HepG2 (cell line): ENCODE data around the gene HEXD. TPM values are rescaled to one million over a fixed set of nuclear protein-coding genes. Genes with fewer than 3 reads are reported as not detected.

Experiments
- ATAC-seq: fragments of 200-7000 bp; cut with Tn5 transposase; 3 replicates; pipeline ENCODE4 v1.9.1; 2020; ENCODE audit warnings: mild to moderate bottlenecking, moderate library complexity
- BruUV-seq: library from RNA; stranded (reverse); fragments of 400-500 nt; replicated peaks from 2 replicates; lab custom pipeline; 2021; lab: Mats Ljungman, UMichigan
- CTCF ChIA-PET: fragments of 300-600 bp; formaldehyde crosslinking; extraction: SDS; loops from one replicate; lab custom pipeline; 2021; ENCODE audit warnings: low total read pairs, inconsistent platforms, low intra/inter-chr PET ratio; lab: Yijun Ruan, JAX
- POLR2A ChIA-PET: fragments of 350-600 bp; sonication (Branson Sonifier 250); formaldehyde crosslinking; loops from one replicate; lab custom pipeline; 2020; ENCODE audit warnings: antibody characterized with exemption, inconsistent platforms; lab: Yijun Ruan, JAX
- DNase-seq: peaks from one replicate; pipeline ENCODE4 v3.0.0-alpha.2; 2015; ENCODE audit warnings: low spot score
- FAIRE-seq: peaks from 3 replicates; lab custom pipeline; 2011; peaks lifted over from hg19 to GRCh38; lab: Jason Lieb, UNC
- H2AFZ ChIP-seq: one replicate; pipeline ENCODE4 v1.6.1; 2011; ENCODE audit warnings: low read length, inconsistent platforms
- H3K27ac ChIP-seq: fragments of 300-600 bp; 3 replicates; pipeline ENCODE4 v1.8.0; 2011; ENCODE audit warnings: mixed run types, mild to moderate bottlenecking, mixed read lengths, low read length, inconsistent platforms; ENCODE audit not compliant: insufficient read depth; ENCODE audit errors: extremely low read length
- H3K27me3 ChIP-seq, 2 experiments: fragments of 200-600 bp in 1 of 2; 2 replicates in 1 of 2; 3 replicates in 1 of 2; pipeline versions ENCODE4 v1.6.0 to v1.8.0; 2011; ENCODE audit warnings: low read length in 2 of 2, mild to moderate bottlenecking in 2 of 2, moderate library complexity in 2 of 2, inconsistent platforms in 1 of 2; ENCODE audit not compliant: insufficient read depth in 2 of 2, control insufficient read depth in 1 of 2
- H3K36me3 ChIP-seq, 2 experiments: fragments of 200-600 bp in 1 of 2; replicated peaks in 1 of 2; 2 replicates in 1 of 2; 3 replicates in 1 of 2; pipeline versions ENCODE4 v1.5.1 to v1.8.0; 2011; ENCODE audit warnings: low read length in 2 of 2, inconsistent platforms in 1 of 2; ENCODE audit not compliant: insufficient read depth in 2 of 2, control insufficient read depth in 1 of 2
- H3K4me1 ChIP-seq: 2 replicates; pipeline ENCODE4 v1.5.1; 2012; ENCODE audit warnings: low read length, inconsistent platforms; ENCODE audit not compliant: insufficient read depth
- H3K4me2 ChIP-seq: 2 replicates; pipeline ENCODE4 v1.6.0; 2011; ENCODE audit warnings: low read depth, low read length, inconsistent platforms
- H3K4me3 ChIP-seq, 3 experiments: fragments of 200-600 bp in 1 of 3; sonication (generic), shearing (Covaris generic) in 1 of 3; replicated peaks in 1 of 3; 2 replicates each; pipeline ENCODE4 v1.5.1; 2011 to 2016; ENCODE audit warnings: low read length in 3 of 3, inconsistent platforms in 2 of 3, low read depth in 2 of 3, mild to moderate bottlenecking in 2 of 3, control low read depth in 1 of 3, mixed read lengths in 1 of 3; ENCODE audit not compliant: insufficient read depth in 1 of 3
- H3K79me2 ChIP-seq: one replicate; pipeline ENCODE4 v1.6.1; 2011; ENCODE audit warnings: low read length, inconsistent platforms; ENCODE audit not compliant: insufficient read depth
- H3K9ac ChIP-seq: 2 replicates; pipeline ENCODE4 v1.6.0; 2011; ENCODE audit warnings: mild to moderate bottlenecking, low read depth, low read length, inconsistent platforms; ENCODE audit not compliant: insufficient read depth
- H3K9me3 ChIP-seq: 2 replicates; pipeline ENCODE4 v1.5.1; 2012; ENCODE audit warnings: mild to moderate bottlenecking, low read length
- H4K20me1 ChIP-seq: 2 replicates; pipeline ENCODE4 v1.6.0; 2011; ENCODE audit warnings: inconsistent platforms, mild to moderate bottlenecking, low read length, moderate library complexity; ENCODE audit not compliant: insufficient read depth
- AGO2 ChIP-seq: fragments of 200-400 bp; formaldehyde crosslinking; optimal IDR thresholded peaks from 2 replicates; pipeline ENCODE3; 2017; ENCODE audit warnings: mild to moderate bottlenecking, low read depth, low read length, moderate library complexity
- ELF1 ChIP-seq: sonication (generic); formaldehyde crosslinking; IDR thresholded peaks from 2 replicates; pipeline ENCODE4 v1.4.0; 2020; ENCODE audit warnings: missing genetic modification reagents
- HNF4A ChIP-seq: sonication (generic); formaldehyde crosslinking; IDR thresholded peaks from 2 replicates; pipeline ENCODE4 v1.4.0; 2020; ENCODE audit warnings: missing genetic modification reagents
- HNRNPUL1 ChIP-seq: fragments of 200-400 bp; formaldehyde crosslinking; IDR thresholded peaks from 2 replicates; pipeline ENCODE4 v1.6.1; 2017; ENCODE audit warnings: low read depth, mild to moderate bottlenecking, low read length, moderate library complexity
- HOXA3 ChIP-seq: sonication (generic); formaldehyde crosslinking; IDR thresholded peaks from 2 replicates; pipeline ENCODE4 v1.5.0; 2020; ENCODE audit warnings: missing genetic modification reagents
- JUN ChIP-seq: sonication (generic); formaldehyde crosslinking; IDR thresholded peaks from 2 replicates; pipeline ENCODE4 v1.4.0; 2020; ENCODE audit warnings: mild to moderate bottlenecking, missing genetic modification reagents
- MTF1 ChIP-seq: sonication (generic); formaldehyde crosslinking; IDR thresholded peaks from 2 replicates; pipeline ENCODE4 v1.5.0; 2020; ENCODE audit warnings: missing genetic modification reagents
- NFE2L1 ChIP-seq: sonication (generic); formaldehyde crosslinking; IDR thresholded peaks from 2 replicates; pipeline ENCODE4 v1.4.0; 2020; ENCODE audit warnings: missing genetic modification reagents, mild to moderate bottlenecking, borderline replicate concordance
- NR2F2 ChIP-seq: IDR thresholded peaks from 2 replicates; pipeline ENCODE4 v1.6.1; 2012; ENCODE audit warnings: low read depth, inconsistent platforms, borderline replicate concordance
- PHF20 ChIP-seq: sonication (generic); formaldehyde crosslinking; IDR thresholded peaks from 2 replicates; pipeline ENCODE4 v1.5.0; 2020; ENCODE audit warnings: mild to moderate bottlenecking, missing genetic modification reagents
- PTBP1 ChIP-seq: fragments of 200-400 bp; formaldehyde crosslinking; IDR thresholded peaks from 2 replicates; pipeline ENCODE4 v1.6.1; 2018; ENCODE audit warnings: low read length, low read depth; ENCODE audit not compliant: poor library complexity, severe bottlenecking
- RXRA ChIP-seq: sonication (generic); formaldehyde crosslinking; IDR thresholded peaks from 2 replicates; pipeline ENCODE4 v1.5.1; 2020; ENCODE audit warnings: missing genetic modification reagents
- ZFP36L1 ChIP-seq: sonication (generic); formaldehyde crosslinking; IDR thresholded peaks from 2 replicates; pipeline ENCODE4 v1.8.0; 2022; ENCODE audit warnings: mild to moderate bottlenecking, missing genetic modification reagents, moderate library complexity
- ZFP36L2 ChIP-seq: sonication (generic); formaldehyde crosslinking; IDR thresholded peaks from 2 replicates; pipeline ENCODE4 v1.4.0; 2020; ENCODE audit warnings: missing genetic modification reagents
- ZNF205 ChIP-seq: IDR thresholded peaks from 2 replicates; pipeline ENCODE4 v1.6.1; 2018; ENCODE audit warnings: missing biosample characterization, missing genetic modification reagents
- ZNF44 ChIP-seq: sonication (generic); formaldehyde crosslinking; IDR thresholded peaks from 2 replicates; pipeline ENCODE4 v1.5.1; 2020; ENCODE audit warnings: mild to moderate bottlenecking, missing genetic modification reagents
- ZNF564 ChIP-seq: sonication (generic); formaldehyde crosslinking; IDR thresholded peaks from 2 replicates; pipeline ENCODE4 v1.8.1; 2023; ENCODE audit warnings: mild to moderate bottlenecking, missing genetic modification reagents
- WGBS: methylation state at CpG from one replicate; pipeline ENCODE4 v1.1.6; 2017; ENCODE audit warnings: low lambda C conversion rate; 5-methylcytosine and 5-hydroxymethylcytosine counted together
- in situ Hi-C: cut with HindIII; loops from 2 replicates; pipeline ENCODE4 v1.10.0; 2017; ENCODE audit warnings: low pct_unique_long_range_greater_than_20kb; ENCODE audit not compliant: extremely low pct_ligation_motif_present
- intact Hi-C: fragments of 100-400 bp; cut with micrococcal nuclease; formaldehyde crosslinking; loops from one replicate; pipeline ENCODE4 v1.10.0; 2022; ENCODE audit not compliant: unreplicated experiment
- polyA plus RNA-seq, 8 experiments: library from polyadenylated mRNA; depleted of rRNA in 3 of 8; stranded (reverse) in 7 of 8; unstranded in 1 of 8; fragments of >200 nt; fragmentation: Illumina TruSeq in 4 of 8; extraction: Trizol in 4 of 8; gene quantifications; 2 replicates each; pipeline versions ENCODE4 v1.2.1 to v1.2.3, GENCODE V29; 2011 to 2016; ENCODE audit warnings: low read depth in 4 of 8, missing spikeins in 1 of 8, mixed read lengths in 1 of 8; ENCODE audit not compliant: insufficient read depth in 1 of 8
- total RNA-seq, 5 experiments: library from RNA; depleted of rRNA; stranded (reverse); fragments of >200 nt; fragmentation: Illumina TruSeq; extraction: Trizol; gene quantifications; 2 replicates each; pipeline ENCODE4 v1.2.3, GENCODE V29; 2016; ENCODE audit warnings: low read depth in 1 of 5
- TF ChIP-seq, protein P1 (sequence below): sonication (generic); formaldehyde crosslinking; IDR thresholded peaks from 2 replicates; pipeline ENCODE4 v1.8.1; 2023; ENCODE audit warnings: missing genetic modification reagents, inconsistent platforms, borderline replicate concordance
- TF ChIP-seq, protein P2 (sequence below): sonication (generic); formaldehyde crosslinking; IDR thresholded peaks from 2 replicates; pipeline ENCODE4 v1.9.0; 2021; ENCODE audit warnings: missing genetic modification reagents, borderline replicate concordance
- TF ChIP-seq, protein P3 (sequence below): sonication (generic); formaldehyde crosslinking; IDR thresholded peaks from 2 replicates; pipeline ENCODE4 v1.5.0; 2020; ENCODE audit warnings: missing genetic modification reagents

Gene HEXD
- total and polyA plus RNA-seq, 2 of the 13 experiments (the other 11 are each of a cell fraction or from before 2014, with no cell fraction given) = 22.3 to 41.8 TPM

DNA sequence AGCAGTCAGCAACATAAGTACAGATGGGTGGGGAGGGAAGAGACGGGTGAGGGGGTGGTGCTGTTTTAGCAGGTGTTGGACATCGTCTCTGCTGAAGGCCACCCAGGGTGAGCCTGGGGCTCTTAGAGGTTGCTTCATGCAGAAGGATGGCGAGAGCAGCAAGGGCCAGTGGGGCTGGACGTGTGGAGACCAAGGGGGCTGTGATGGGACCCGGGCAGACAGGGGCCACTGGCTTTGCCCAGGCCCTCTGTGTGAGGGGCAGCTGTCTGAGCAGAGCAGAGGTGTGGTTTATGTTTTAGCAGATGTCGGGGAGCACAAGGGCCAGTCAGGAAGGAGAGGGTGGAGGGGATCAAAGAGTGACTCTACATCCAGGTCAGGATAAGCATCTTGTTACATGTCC is 45.2 kb downstream of the HEXD start:
- Histone ChIP-seq H3K4me2 (no peak overlapping the region), H3K36me3 (peaks cover 28 to 72% of the 10 kb centered on the region in 2 experiments), H3K4me3 (no peak overlapping the region), H3K27me3 (no peaks in the 10 kb centered on the region), H3K4me1 (peaks cover 33% of the 10 kb centered on the region), H4K20me1 (peaks cover 9% of the 10 kb centered on the region; the same call in 1 of the 2 replicates), H3K79me2 (peaks cover 10% of the 10 kb centered on the region), H3K27ac (no peak overlapping the region), H2AFZ (no peak overlapping the region), H3K9me3 (no peaks in the 10 kb centered on the region), H3K9ac (no peak overlapping the region)
- intact Hi-C loops (no loop called here), in situ Hi-C loops (no loop called here)
- TF ChIP-seq NFE2L1 = no peak
- TF ChIP-seq MTF1 (CRISPR knock-in tag) = no peak
- no peak for TF ChIP-seq JUN (CRISPR knock-in tag)
- TF ChIP-seq PTBP1 = no peak
- no peak for TF ChIP-seq HNRNPUL1
- no peak for TF ChIP-seq ZFP36L1 (CRISPR knock-in tag)
- TF ChIP-seq AGO2 = no peak
- TF ChIP-seq RXRA (CRISPR knock-in tag) = no peak
- TF ChIP-seq ZNF564 = no peak
- no peak for TF ChIP-seq ELF1 (CRISPR knock-in tag)
- TF ChIP-seq HOXA3 (CRISPR knock-in tag) = no peak
- no peak for TF ChIP-seq HNF4A
- no peak for TF ChIP-seq NR2F2
- TF ChIP-seq, protein P1, sequence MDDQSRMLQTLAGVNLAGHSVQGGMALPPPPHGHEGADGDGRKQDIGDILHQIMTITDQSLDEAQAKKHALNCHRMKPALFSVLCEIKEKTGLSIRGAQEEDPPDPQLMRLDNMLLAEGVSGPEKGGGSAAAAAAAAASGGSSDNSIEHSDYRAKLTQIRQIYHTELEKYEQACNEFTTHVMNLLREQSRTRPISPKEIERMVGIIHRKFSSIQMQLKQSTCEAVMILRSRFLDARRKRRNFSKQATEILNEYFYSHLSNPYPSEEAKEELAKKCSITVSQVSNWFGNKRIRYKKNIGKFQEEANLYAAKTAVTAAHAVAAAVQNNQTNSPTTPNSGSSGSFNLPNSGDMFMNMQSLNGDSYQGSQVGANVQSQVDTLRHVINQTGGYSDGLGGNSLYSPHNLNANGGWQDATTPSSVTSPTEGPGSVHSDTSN (CRISPR knock-in tag) = no peak
- TF ChIP-seq, protein P2, sequence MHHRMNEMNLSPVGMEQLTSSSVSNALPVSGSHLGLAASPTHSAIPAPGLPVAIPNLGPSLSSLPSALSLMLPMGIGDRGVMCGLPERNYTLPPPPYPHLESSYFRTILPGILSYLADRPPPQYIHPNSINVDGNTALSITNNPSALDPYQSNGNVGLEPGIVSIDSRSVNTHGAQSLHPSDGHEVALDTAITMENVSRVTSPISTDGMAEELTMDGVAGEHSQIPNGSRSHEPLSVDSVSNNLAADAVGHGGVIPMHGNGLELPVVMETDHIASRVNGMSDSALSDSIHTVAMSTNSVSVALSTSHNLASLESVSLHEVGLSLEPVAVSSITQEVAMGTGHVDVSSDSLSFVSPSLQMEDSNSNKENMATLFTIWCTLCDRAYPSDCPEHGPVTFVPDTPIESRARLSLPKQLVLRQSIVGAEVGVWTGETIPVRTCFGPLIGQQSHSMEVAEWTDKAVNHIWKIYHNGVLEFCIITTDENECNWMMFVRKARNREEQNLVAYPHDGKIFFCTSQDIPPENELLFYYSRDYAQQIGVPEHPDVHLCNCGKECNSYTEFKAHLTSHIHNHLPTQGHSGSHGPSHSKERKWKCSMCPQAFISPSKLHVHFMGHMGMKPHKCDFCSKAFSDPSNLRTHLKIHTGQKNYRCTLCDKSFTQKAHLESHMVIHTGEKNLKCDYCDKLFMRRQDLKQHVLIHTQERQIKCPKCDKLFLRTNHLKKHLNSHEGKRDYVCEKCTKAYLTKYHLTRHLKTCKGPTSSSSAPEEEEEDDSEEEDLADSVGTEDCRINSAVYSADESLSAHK (CRISPR knock-in tag) = no peak
- TF ChIP-seq ZNF44 (CRISPR knock-in tag) = no peak
- TF ChIP-seq ZFP36L2 (CRISPR knock-in tag) = no peak
- TF ChIP-seq, protein P3, sequence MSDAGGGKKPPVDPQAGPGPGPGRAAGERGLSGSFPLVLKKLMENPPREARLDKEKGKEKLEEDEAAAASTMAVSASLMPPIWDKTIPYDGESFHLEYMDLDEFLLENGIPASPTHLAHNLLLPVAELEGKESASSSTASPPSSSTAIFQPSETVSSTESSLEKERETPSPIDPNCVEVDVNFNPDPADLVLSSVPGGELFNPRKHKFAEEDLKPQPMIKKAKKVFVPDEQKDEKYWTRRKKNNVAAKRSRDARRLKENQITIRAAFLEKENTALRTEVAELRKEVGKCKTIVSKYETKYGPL (CRISPR knock-in tag) = no peak
- no peak for TF ChIP-seq ZNF205
- TF ChIP-seq PHF20 (CRISPR knock-in tag) = no peak
- ChIA-PET POLR2A (interaction anchor here (1.6 kb wide), 1 partner anchor 73 kb away, joined by 4 read pairs; no protein-coding TSS in a partner anchor), CTCF (no interaction called here)
- BruUV-seq = no TSS peak
- FAIRE-seq (no peak), ATAC-seq (no peak), DNase-seq (no peak)
- WGBS = 93% methylated on average over 6 of the region's 6 CpGs
